SH-SY5Y (cell line): ENCODE data around the gene NKG7.

Experiments
- GATA2 ChIP-seq: IDR thresholded peaks from 2 replicates; pipeline ENCODE4 v1.6.1; 2011; ENCODE audit warnings: mild to moderate bottlenecking, low read depth, low read length
- GATA3 ChIP-seq: IDR thresholded peaks from 2 replicates; pipeline ENCODE4 v1.6.1; 2011; ENCODE audit warnings: low read depth, mild to moderate bottlenecking, low read length, moderate library complexity

DNA sequence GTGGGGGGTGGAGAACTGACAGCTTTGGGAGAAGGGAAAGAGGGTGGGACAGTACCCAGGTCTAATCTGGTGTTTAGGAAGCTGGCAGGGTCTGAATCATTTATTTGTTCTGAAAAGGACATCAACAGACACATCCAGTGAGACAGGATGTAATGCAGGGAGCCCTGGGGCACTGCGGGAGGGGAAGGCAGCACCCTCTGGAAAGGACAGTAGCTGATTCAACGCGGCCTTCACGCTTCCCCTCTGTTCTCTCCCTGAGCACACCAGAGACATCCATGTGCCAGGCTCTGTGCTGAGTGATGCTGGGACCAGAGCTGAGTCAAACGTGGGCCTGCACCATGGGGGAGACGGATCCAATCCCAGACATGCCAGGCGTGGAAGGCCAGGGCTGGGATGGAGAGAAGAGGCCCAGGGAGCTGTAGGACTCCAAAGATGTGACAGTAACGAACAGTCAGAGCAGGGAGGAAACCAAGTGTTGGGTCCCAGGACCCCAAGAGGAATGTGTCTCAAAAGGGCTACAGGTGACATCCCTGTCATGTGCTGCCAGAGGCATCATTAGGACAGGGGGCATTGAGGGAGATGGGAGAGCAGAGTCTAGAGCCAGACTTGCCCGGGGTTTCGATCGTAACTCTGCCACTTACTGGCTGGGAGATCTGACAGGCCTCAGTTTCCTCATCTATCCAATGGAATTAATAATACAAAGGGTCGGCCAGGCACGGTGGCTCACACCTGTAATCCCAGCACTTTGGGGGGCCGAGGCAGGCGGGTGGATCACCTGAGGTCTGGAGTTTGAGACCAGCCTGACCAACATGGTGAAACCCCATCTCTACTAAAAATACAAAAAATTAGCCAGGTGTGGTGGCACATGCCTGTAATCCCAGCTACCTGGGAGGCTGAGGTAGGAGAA, 8.0 kb downstream of the NKG7 start:
- TF ChIP-seq GATA2 (no peak), GATA3 (no peak)
